Measurements from ENCODE around the gene DNMT1. TPM values are rescaled to one million over a fixed set of nuclear protein-coding genes. Genes with fewer than 3 reads are reported as not detected.

Gene DNMT1
- total RNA-seq, 3 donors from 2014 or later = 30.6 to 55.1 (median 55.0) TPM

DNA sequence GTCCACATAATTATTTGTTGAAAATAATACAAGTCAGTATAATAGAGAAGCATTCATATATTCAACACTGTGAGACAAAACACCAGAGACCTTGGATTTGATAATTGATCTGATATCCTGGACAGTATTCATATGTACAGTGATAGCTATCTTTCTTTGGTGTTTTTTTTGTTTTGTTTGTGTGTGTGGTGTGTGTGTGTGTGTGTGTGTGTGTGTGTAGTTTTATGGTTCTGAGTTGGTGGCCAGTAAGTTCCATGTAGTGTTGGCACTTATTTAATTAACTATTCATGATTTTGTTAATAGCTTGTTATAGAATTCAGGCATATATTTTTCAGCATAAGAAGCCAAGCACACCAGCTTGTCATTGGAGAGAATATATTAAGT is 90.6 kb downstream of the DNMT1 start:
- H3K27ac ChIP-seq = no peak overlapping the region
- peaks cover 0 to 8% of the 10 kb centered on the region in 2 donors for H3K4me1 ChIP-seq
- DNase-seq (ENCODE audit: low spot score in 2 of 2) = no peak
- TF ChIP-seq POLR2AphosphoS5 (IDR thresholded peaks at IDR 0.05) (no peak), POLR2A (IDR thresholded peaks at IDR 0.05) (no peak)
- TF ChIP-seq, protein P1, sequence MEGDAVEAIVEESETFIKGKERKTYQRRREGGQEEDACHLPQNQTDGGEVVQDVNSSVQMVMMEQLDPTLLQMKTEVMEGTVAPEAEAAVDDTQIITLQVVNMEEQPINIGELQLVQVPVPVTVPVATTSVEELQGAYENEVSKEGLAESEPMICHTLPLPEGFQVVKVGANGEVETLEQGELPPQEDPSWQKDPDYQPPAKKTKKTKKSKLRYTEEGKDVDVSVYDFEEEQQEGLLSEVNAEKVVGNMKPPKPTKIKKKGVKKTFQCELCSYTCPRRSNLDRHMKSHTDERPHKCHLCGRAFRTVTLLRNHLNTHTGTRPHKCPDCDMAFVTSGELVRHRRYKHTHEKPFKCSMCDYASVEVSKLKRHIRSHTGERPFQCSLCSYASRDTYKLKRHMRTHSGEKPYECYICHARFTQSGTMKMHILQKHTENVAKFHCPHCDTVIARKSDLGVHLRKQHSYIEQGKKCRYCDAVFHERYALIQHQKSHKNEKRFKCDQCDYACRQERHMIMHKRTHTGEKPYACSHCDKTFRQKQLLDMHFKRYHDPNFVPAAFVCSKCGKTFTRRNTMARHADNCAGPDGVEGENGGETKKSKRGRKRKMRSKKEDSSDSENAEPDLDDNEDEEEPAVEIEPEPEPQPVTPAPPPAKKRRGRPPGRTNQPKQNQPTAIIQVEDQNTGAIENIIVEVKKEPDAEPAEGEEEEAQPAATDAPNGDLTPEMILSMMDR (IDR thresholded peaks at IDR 0.05) = no peak
- H3K27me3 ChIP-seq = no peaks in the 10 kb centered on the region
- intact Hi-C loops (cut with DNase I; ENCODE audit: low total_unique reads) = no loop called here
- no peaks in the 10 kb centered on the region for H3K9me3 ChIP-seq
- H3K36me3 ChIP-seq = no peaks in the 10 kb centered on the region
- no peak overlapping the region for H3K4me3 ChIP-seq

DNA sequence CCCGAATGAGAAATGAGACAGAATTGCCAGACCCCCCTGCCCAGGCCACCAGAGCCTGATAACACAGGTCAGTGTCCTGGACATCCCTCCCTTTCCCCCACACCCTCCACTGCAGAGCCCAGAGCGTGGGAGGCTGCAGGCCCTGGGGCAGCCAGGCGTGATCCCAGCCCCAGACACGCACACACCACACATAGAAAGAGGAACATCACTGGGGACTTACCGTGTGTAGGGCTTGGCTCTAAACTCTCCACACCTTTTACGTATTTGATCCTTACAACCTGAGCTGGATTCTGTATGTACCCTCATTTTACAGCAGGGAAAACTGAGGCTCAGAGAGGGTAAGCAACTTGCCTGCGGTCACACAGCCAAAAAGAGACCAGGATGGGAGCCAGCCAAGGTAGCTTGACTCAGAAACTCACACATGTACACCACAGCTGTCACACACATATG is 91.9 kb downstream of the DNMT1 start:
- Histone ChIP-seq H3K36me3 (no peaks in the 10 kb centered on the region), H3K4me3 (no peak overlapping the region), H3K27ac (no peak overlapping the region), H3K27me3 (no peaks in the 10 kb centered on the region), H3K9me3 (no peaks in the 10 kb centered on the region), H3K4me1 (peaks cover 0 to 8% of the 10 kb centered on the region in 2 donors)
- TF ChIP-seq POLR2A (IDR thresholded peaks at IDR 0.05) (no peak), POLR2AphosphoS5 (IDR thresholded peaks at IDR 0.05) (no peak)
- TF ChIP-seq, protein P1 (IDR thresholded peaks at IDR 0.05) = no peak
- intact Hi-C loops (cut with DNase I; ENCODE audit: low total_unique reads) = no loop called here
- DNase-seq (ENCODE audit: low spot score in 2 of 2) = no peak

DNA sequence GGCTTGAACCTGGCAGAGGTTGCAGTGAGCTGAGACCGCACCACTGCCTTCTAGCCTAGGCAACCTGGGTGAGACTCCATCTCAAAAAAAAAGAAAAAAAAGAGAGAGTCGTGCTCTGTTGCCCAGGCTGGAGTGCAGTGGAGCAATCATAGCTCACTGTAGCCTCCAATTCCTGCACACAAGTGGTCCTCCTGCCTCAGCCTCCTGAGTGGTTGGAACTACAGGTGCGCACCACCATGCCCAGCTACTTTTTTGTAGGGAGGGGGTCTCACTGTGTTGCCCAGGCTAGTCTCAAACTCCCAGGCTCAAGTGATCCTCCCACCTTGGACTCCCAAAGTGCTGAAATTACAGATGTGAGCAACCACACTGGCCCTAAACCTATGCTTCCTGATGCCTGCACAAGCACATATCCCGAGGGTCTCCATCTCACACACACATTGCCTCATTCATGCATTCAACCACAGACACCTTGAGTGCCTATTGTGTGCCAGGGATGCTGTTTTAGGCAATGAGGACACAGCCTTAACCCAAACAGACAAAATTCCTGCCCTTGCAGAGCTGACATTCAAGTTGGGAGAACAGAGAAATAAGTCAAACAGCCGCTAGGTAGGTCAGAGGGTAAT is 94.5 kb downstream of the DNMT1 start:
- Histone ChIP-seq H3K9me3 (no peaks in the 10 kb centered on the region), H3K36me3 (no peaks in the 10 kb centered on the region), H3K27me3 (no peaks in the 10 kb centered on the region), H3K4me1 (no peaks in the 10 kb centered on the region), H3K27ac (no peak overlapping the region), H3K4me3 (no peak overlapping the region)
- no peak for TF ChIP-seq POLR2A (IDR thresholded peaks at IDR 0.05)
- TF ChIP-seq, protein P1 (IDR thresholded peaks at IDR 0.05) = no peak
- no peak for TF ChIP-seq POLR2AphosphoS5 (IDR thresholded peaks at IDR 0.05)
- intact Hi-C loops (cut with DNase I; ENCODE audit: low total_unique reads) = no loop called here
- no peak for DNase-seq (ENCODE audit: low spot score in 2 of 2)

DNA sequence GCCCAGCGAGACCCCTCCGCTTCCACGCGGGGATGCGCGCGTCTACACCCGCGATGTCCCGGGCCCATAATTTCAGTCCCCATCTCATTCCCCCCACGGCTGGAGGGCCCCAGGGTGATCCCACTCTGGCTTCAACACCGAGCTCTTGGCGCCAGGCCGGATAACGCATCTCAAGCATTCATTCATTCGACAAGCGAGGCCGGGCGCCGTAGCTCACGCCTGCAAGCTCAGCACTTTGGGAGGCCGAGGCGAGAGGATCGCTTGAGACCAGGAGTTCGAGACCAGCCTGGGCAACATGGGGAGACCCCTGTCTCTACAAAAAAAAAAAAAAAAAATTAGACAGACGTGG is 98.2 kb downstream of the DNMT1 start:
- Histone ChIP-seq H3K9me3 (no peaks in the 10 kb centered on the region), H3K4me3 (peak overlapping the region; percentile 40 to 79 (median 60)), H3K27ac (peak overlapping the region; percentile 36 to 88), H3K27me3 (no peaks in the 10 kb centered on the region), H3K4me1 (no peaks in the 10 kb centered on the region), H3K36me3 (no peaks in the 10 kb centered on the region)
- intact Hi-C loops (cut with DNase I; ENCODE audit: low total_unique reads) = no loop called here
- no peak for DNase-seq (ENCODE audit: low spot score in 2 of 2)
- TF ChIP-seq POLR2AphosphoS5 (IDR thresholded peaks at IDR 0.05) = no peak
- no peak for TF ChIP-seq POLR2A (IDR thresholded peaks at IDR 0.05)
- TF ChIP-seq, protein P1 (IDR thresholded peaks at IDR 0.05) = no peak

DNA sequence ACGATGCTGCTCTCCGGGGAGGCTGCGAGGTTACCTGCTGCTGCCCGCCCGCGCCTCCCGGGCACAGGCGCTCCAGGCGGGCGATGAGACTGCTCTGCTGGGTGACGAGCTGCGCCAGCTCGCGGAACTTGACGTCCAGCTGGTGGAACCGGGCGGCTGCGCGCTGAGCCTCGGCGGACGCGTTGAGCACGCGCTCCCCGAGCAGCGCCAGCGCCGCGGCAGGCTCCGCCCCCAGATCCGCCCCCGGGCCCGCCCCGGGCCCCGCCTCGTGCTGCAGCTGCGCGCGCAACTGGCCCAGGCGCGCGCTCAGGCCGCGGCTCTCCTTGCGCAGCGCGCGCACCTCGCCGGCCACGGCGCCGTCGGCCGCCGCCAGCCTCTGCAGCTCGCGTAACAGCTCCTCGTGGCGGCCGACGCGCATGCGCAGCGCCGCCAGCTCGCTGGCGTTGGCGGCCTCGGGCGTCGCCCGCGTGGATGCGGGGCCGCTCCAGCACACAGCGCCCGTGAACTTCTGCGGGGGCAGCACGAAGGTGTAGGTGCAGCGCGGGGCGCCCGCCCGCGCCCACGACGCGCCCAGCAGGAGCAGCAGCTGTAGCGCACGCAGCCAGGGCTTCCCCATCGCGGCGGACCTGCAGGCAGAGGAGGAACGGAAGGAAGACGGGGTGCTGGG is 98.7 kb downstream of the DNMT1 start:
- Histone ChIP-seq H3K9me3 (no peaks in the 10 kb centered on the region), H3K27ac (peak overlapping the region; percentile 71 to 88), H3K4me1 (no peaks in the 10 kb centered on the region), H3K36me3 (no peaks in the 10 kb centered on the region), H3K27me3 (no peaks in the 10 kb centered on the region), H3K4me3 (peak overlapping the region; percentile 40 to 79 (median 60))
- TF ChIP-seq POLR2A (IDR thresholded peaks at IDR 0.05) = no peak
- TF ChIP-seq, protein P1 (IDR thresholded peaks at IDR 0.05) = peak in 1 of 3 donors; percentile 7
- peak in 1 of 3 donors; percentile 36 for TF ChIP-seq POLR2AphosphoS5 (IDR thresholded peaks at IDR 0.05)
- peak; percentile 84 for DNase-seq (ENCODE audit: low spot score in 2 of 2)
- intact Hi-C loops (cut with DNase I; ENCODE audit: low total_unique reads) = no loop called here

All from breast epithelium (tissue), 4 donors.